SJCRH30 (cell line): ENCODE results near the gene CFAP61. TPM values are rescaled to one million over a fixed set of nuclear protein-coding genes. Genes with fewer than 3 reads are reported as not detected.
A peak's percentile ranks its signal among the peaks of the same experiment; 100 is the strongest.

Experiments used
- DNase-seq, 2 experiments: peaks; one replicate each; pipeline ENCODE4 v3.0.0-alpha.2; 2015 to 2020
- H3K27ac ChIP-seq: fragments of 250-450 bp; sonication (Bioruptor Pico); 2 replicates; pipeline ENCODE4 v1.5.1; 2020; ENCODE audit warnings: mild to moderate bottlenecking, moderate library complexity
- H3K27me3 ChIP-seq: fragments of 250-450 bp; sonication (Bioruptor Pico); 2 replicates; pipeline ENCODE4 v1.5.1; 2020; ENCODE audit warnings: mild to moderate bottlenecking, moderate library complexity
- H3K36me3 ChIP-seq: fragments of 250-450 bp; sonication (Bioruptor Pico); 2 replicates; pipeline ENCODE4 v1.5.1; 2020; ENCODE audit warnings: mild to moderate bottlenecking, moderate library complexity
- H3K4me1 ChIP-seq: fragments of 250-450 bp; sonication (Bioruptor Pico); 2 replicates; pipeline ENCODE4 v1.5.1; 2020; ENCODE audit warnings: mild to moderate bottlenecking, moderate library complexity
- H3K4me3 ChIP-seq: fragments of 250-450 bp; sonication (Bioruptor Pico); 2 replicates; pipeline ENCODE4 v1.5.1; 2020; ENCODE audit warnings: mild to moderate bottlenecking, moderate library complexity
- H3K9me3 ChIP-seq: fragments of 250-450 bp; sonication (Bioruptor Pico); replicated peaks from 2 replicates; pipeline ENCODE4 v1.5.1; 2020; ENCODE audit warnings: mild to moderate bottlenecking, moderate library complexity
- total RNA-seq: library from RNA; depleted of rRNA; stranded (reverse); fragments of >200 nt; shearing (Covaris generic); gene quantifications from 2 replicates; pipeline ENCODE4 v1.2.3, GENCODE V29; 2014

Gene CFAP61
- total RNA-seq, 1 experiment from 2014 or later = 0.40 TPM

DNA sequence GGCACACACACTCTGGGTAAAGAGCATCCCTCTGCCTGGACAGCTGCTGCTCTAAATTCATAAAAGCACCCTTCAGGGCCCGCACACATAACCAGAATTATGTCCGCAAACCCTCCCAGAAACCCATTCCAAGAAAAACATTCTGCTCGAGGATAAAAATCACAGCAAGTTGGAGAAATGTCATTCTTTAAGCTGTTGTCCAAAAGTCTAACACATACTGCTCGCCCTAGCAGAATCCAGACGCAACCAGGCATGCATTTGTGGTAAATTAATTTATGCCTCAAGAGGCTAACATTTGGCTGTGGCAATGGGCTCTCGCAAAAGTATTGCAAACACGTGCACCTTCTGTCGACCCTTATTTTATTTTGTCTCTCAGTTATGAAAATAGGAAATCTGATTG is 199.5 kb downstream of the CFAP61 start:
- no peak overlapping the region for H3K4me3 ChIP-seq
- H3K27ac ChIP-seq = no peak overlapping the region

DNA sequence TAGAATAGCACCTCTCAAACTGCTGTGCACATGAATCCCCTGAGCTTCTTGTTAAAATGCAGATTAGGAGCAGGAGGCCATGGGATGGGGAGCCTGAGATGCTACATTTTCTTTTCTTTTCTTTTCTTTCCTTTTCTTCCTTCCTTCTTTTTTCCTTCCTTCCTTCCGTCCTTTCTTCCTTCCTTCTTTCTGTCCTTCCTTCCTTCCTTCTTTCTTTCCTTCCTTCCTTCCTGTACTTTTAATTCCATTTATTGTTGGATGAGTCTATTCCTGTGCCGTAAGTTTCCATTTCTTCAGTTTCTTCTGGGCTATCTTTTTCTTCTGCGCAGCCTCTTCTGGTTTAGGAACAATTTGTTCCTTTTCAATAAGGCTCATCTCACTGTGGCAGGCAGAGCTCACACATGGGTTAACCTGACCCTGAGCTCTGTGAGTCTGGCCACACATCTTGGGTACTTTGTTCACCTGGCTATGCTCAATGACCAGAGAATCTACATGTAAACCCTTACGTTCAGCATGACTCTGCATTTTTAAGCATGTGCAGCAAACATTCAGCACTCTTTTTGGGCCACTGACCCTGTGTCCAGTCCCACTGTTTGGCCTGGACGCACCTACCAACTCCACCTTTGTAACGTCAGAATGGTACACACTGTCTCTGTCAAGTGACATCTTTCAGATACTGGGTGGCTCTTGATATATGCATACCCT is 200.9 kb downstream of the CFAP61 start:
- Histone ChIP-seq H3K36me3 (no peaks in the 10 kb centered on the region), H3K4me3 (no peak overlapping the region), H3K4me1 (no peaks in the 10 kb centered on the region), H3K27ac (no peak overlapping the region), H3K9me3 (no peaks in the 10 kb centered on the region), H3K27me3 (no peaks in the 10 kb centered on the region)
- DNase-seq = no peak

More for the DNA sequence above, 199.5 kb downstream of the CFAP61 start:
- DNase-seq = no peak
- Histone ChIP-seq H3K36me3 (no peaks in the 10 kb centered on the region), H3K4me1 (no peaks in the 10 kb centered on the region), H3K27me3 (no peaks in the 10 kb centered on the region; the same call in 1 of the 2 replicates), H3K9me3 (no peaks in the 10 kb centered on the region)

DNA sequence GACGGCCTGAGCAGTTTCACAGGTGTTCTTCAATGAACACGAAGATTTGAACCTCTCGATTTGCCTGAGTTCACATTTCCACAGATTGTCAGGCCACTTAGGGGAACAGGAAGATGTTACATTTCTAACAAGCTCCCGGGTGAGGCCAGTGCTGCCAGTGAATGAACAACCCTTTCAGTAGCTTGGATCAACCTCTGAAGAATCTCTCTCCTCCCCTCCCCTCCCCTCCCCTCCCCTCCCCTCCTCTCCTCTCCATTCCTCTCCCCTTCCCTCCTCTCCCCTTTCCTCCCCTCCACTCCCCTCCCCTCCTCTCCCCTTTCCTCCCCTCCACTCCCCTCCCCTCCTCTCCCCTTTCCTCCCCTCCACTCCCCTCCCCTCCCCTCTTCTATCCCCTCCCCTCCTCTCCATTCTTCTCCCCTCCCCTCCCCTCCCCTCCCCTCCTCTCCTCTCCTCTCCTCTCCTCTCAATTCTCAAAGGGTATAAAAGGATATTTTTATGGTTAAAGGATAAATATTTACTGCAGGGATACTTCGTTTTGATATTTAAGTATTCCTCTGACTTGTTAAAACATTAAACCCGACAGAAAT is 201.5 kb downstream of the CFAP61 start:
- Histone ChIP-seq H3K27me3 (no peaks in the 10 kb centered on the region), H3K27ac (no peak overlapping the region), H3K9me3 (no peaks in the 10 kb centered on the region), H3K4me1 (no peaks in the 10 kb centered on the region), H3K4me3 (no peak overlapping the region), H3K36me3 (no peaks in the 10 kb centered on the region)
- DNase-seq = no peak

DNA sequence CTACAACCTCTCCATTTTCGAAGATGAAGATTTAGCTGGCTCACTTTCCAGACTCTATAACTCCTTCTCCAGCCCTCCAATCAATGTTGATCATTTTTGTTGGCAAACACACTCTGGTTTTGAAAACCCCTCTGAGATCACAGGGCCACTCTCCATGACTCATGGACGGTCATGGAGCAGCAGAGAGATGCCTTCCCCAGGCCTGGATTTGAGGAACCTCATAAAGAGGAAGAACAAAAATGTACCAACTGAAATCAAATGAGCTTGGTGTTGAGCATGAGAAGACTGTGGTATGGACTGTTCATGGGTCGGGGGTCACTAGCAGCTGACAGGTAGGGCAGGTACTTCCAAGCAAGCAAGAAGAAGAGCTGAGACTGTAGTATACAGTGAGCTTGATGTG is 202.8 kb downstream of the CFAP61 start:
- no peaks in the 10 kb centered on the region for H3K9me3 ChIP-seq
- no peaks in the 10 kb centered on the region for H3K4me1 ChIP-seq
- no peak overlapping the region for H3K27ac ChIP-seq
- H3K27me3 ChIP-seq = no peaks in the 10 kb centered on the region
- no peak for DNase-seq
- no peaks in the 10 kb centered on the region for H3K36me3 ChIP-seq
- H3K4me3 ChIP-seq = no peak overlapping the region

DNA sequence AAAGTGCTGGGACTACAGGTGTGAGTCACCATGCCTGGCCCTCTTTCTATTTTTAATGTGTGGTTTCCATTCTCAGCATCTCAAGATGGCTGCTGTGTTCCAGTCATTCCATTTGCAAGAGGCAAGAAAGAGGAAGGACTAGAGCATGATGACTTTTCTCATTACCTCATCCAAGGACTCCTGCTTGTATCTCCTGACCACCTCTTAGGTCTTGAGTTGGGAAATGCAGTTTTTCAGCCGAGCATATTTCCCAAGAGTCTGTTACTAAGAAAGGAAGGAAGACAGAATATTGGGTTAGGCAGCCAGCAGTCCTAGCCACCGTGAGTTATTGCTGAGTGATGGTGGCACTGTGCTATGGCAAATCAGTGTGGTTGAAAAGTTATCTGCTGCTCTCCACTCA is 207.2 kb downstream of the CFAP61 start:
- H3K9me3 ChIP-seq = no peaks in the 10 kb centered on the region
- H3K4me3 ChIP-seq = no peak overlapping the region

DNA sequence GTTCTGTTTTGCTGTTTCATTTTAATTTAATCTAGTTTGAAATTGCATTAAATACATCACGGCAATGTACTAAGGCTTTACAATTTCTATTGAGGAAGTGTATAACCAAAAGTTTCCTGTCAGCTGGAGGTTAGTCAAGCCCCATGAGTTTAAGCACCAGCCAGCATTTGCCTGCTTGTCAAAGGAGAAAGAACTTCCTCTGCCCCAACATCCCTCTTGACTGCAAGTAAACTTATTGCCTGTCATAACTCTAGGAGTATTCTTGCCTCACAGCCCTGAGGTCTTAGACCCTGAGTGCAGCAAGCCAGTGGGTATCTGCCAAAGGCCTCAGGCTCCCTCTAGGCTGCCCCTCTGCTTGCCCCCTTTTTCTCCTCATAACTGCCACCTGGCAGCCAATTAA is 208.8 kb downstream of the CFAP61 start:
- H3K4me3 ChIP-seq = no peak overlapping the region
- no peaks in the 10 kb centered on the region for H3K27me3 ChIP-seq
- no peaks in the 10 kb centered on the region for H3K9me3 ChIP-seq
- no peak for DNase-seq
- H3K36me3 ChIP-seq = no peaks in the 10 kb centered on the region
- no peaks in the 10 kb centered on the region for H3K4me1 ChIP-seq
- no peak overlapping the region for H3K27ac ChIP-seq

More for the DNA sequence above, 207.2 kb downstream of the CFAP61 start:
- Histone ChIP-seq H3K27me3 (no peaks in the 10 kb centered on the region), H3K4me1 (no peaks in the 10 kb centered on the region), H3K36me3 (no peaks in the 10 kb centered on the region), H3K27ac (no peak overlapping the region)
- no peak for DNase-seq

DNA sequence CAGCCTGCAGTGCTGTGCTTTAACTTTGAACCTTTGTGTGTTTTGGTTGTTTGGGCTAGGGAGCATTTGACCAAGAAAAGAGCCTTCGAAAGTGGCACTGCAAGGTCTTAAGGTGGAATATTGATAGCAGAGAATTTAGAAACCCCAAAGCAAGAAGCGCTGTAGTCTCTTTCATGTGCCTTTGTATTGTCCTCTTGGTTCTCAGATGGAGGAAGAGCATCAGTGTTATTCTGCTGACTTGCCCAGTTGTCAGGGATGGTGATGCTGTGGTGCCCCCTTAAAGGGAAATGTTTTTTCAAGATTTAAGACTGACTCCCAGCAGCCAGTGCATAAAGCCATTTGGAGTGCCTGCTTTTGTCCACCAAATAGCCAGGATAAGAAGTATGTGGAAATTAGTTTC is 212.9 kb downstream of the CFAP61 start:
- Histone ChIP-seq H3K27me3 (no peaks in the 10 kb centered on the region), H3K4me3 (no peak overlapping the region), H3K9me3 (no peaks in the 10 kb centered on the region), H3K27ac (no peak overlapping the region), H3K4me1 (no peaks in the 10 kb centered on the region), H3K36me3 (no peaks in the 10 kb centered on the region)
- DNase-seq = no peak

DNA sequence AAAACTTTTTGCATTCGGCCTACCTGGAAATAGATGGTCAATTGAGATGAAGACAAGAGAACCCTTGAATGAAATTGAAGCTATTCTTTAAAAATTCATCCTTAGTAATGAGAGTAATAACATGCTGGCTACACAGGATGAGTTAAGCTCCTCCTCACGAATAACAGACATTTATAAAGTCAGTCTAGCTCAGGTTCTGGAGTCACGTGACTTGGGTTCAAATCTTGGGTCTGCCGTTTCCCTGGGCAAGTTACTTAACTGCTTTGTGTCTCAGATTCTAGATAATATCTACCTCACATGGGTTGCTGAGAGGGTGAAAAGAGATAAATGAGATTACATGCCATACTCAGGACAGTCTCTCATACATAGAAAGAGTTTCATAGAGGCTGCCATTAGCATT is 214.2 kb downstream of the CFAP61 start:
- no peak for DNase-seq
- no peak overlapping the region for H3K4me3 ChIP-seq

DNA sequence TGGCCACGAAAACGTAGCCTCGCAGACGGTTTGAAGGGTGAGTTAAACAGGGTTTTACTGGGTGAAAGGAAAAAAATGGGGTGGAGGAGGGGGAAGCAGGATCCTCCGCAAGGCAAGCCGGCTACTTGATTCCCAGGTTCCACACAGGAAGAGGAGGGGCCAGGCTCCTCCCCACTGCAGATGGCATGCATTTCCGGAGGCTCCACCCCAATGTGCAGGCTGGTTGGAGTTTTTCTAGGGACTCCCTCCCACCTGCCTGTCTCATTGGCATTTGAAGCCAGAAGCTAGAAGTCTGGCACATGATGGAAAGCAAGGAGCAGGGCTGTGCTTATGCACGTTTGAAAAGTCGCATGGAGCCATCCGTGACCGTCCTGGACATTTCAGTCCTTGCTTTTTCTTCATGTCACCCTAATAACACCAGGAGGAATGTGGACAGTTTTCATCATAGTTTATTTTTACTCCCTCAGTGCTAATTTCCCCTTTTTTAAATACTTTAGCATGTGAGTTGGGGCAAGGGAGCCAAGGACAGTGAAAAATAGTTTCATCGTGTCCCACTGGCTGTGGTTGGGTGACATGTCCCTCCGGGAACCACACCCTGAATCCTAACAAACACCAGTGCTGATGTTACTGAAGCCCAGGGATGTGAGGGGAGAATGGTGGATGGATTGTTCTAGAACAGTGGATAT is 215.5 kb downstream of the CFAP61 start:
- Histone ChIP-seq H3K4me1 (no peaks in the 10 kb centered on the region), H3K9me3 (no peaks in the 10 kb centered on the region), H3K27me3 (no peaks in the 10 kb centered on the region), H3K27ac (no peak overlapping the region), H3K36me3 (no peaks in the 10 kb centered on the region), H3K4me3 (peak overlapping the region; percentile 28; the same call in 1 of the 2 replicates)
- peak; percentile 26 to 38 for DNase-seq

More for the DNA sequence above, 214.2 kb downstream of the CFAP61 start:
- Histone ChIP-seq H3K36me3 (no peaks in the 10 kb centered on the region), H3K27ac (no peak overlapping the region), H3K27me3 (no peaks in the 10 kb centered on the region), H3K4me1 (no peaks in the 10 kb centered on the region), H3K9me3 (no peaks in the 10 kb centered on the region)

DNA sequence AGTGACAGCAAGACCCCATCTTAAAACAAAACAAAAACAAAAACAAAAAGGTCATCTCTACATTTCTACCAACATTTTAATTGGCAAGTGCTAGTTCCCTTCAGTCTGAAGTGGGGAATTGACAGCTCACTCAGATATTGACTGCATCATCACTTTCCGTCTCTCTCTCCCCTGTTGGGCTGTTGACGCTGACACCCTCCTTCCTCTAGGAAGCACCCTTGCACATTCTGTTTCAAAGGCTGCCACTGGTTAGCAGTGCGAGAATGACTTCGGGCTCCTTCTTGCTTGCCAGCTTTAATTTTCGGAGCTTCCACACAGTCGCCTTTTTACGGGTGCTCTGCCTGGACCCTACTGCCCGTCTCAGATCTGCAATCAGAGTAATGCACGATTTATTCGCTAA is 218.9 kb downstream of the CFAP61 start:
- no peaks in the 10 kb centered on the region for H3K4me1 ChIP-seq
- no peak for DNase-seq
- no peaks in the 10 kb centered on the region for H3K27me3 ChIP-seq
- no peak overlapping the region for H3K27ac ChIP-seq
- H3K9me3 ChIP-seq = no peaks in the 10 kb centered on the region
- H3K36me3 ChIP-seq = no peaks in the 10 kb centered on the region
- no peak overlapping the region for H3K4me3 ChIP-seq

DNA sequence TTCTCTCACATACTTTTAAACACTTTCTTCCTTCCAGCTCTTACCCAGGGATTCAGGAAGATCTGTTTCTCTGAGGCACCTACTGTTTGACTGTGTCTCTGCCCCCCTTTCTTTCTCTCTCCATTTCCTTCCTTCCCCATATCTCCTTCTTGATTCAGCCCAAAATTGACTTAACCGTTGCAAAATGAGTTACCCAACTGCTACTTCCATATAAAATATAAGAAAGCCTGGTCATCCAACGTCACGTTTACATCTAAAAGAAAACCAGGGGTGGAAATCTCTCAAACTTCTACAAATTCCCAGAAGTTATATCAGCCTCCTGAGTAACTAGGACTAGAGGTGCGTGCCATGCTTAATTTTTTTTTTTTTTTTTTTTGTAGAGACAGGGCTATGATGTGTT is 220.4 kb downstream of the CFAP61 start:
- no peak overlapping the region for H3K4me3 ChIP-seq
- no peak overlapping the region for H3K27ac ChIP-seq
- H3K4me1 ChIP-seq = no peaks in the 10 kb centered on the region
- H3K36me3 ChIP-seq = no peaks in the 10 kb centered on the region
- no peak for DNase-seq
- no peaks in the 10 kb centered on the region for H3K27me3 ChIP-seq
- no peaks in the 10 kb centered on the region for H3K9me3 ChIP-seq

DNA sequence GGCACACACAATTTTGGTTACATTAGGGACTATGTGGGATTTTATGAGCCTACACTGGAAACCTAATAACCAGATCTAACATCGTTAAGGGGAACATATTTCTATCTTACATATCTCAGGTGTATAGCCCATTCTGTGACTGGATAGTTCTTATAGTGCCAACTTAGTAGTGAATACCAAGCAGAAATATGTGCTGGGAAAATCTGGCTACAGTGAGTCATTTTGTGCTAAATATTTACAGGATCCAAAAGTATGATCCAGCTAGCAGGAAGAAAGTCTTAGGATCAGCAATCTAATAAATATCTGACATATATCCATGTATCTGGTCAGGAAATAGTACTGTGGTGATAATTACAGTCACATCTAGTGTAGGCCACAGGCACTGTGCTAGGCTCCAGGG is 221.0 kb downstream of the CFAP61 start:
- no peak for DNase-seq
- Histone ChIP-seq H3K9me3 (no peaks in the 10 kb centered on the region), H3K4me1 (no peaks in the 10 kb centered on the region), H3K4me3 (no peak overlapping the region), H3K27me3 (no peaks in the 10 kb centered on the region), H3K36me3 (no peaks in the 10 kb centered on the region), H3K27ac (no peak overlapping the region)

DNA sequence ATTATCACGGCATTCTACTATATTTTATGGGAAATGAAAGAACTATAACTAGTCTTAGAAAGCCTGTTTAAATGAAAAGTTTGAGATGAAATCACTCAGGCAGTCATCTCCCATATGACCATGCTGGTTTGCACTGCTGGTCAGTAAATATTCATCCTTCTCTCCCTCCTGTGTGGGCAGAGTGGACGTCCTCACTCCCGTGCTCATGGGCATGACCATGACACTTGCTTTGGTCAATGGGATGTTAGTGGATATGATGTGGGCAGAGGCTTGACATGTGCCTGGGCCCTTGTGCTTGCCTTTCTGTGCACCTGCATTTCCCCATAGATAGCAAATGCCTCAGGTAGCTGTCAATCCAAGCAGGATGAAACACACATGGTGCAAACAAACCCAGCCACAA is 222.5 kb downstream of the CFAP61 start:
- DNase-seq = no peak
- no peaks in the 10 kb centered on the region for H3K36me3 ChIP-seq
- H3K4me3 ChIP-seq = no peak overlapping the region
- no peaks in the 10 kb centered on the region for H3K9me3 ChIP-seq
- H3K27ac ChIP-seq = no peak overlapping the region
- no peaks in the 10 kb centered on the region for H3K27me3 ChIP-seq
- no peaks in the 10 kb centered on the region for H3K4me1 ChIP-seq

DNA sequence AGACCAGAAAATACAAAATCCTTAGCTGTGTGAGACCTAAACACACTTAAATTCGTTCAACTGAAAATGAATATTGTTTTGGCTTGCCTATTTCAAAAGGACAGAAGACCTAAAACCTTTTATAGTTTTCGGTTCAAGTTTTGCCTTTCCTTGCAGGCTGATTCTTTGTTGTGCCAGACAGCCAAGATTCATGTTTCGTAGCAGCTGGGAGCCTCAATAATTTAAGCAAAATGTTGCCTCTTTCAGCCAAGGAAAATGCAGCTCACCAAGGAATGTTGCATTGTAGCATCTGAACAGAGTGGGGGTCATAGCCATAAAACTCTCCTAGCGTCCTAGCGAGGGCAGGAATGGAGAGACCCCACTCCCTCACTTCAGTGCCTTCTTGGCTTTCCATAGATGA is 223.3 kb downstream of the CFAP61 start:
- no peak for DNase-seq
- Histone ChIP-seq H3K9me3 (no peaks in the 10 kb centered on the region), H3K27me3 (no peaks in the 10 kb centered on the region), H3K27ac (no peak overlapping the region), H3K36me3 (no peaks in the 10 kb centered on the region), H3K4me1 (no peaks in the 10 kb centered on the region), H3K4me3 (no peak overlapping the region)

DNA sequence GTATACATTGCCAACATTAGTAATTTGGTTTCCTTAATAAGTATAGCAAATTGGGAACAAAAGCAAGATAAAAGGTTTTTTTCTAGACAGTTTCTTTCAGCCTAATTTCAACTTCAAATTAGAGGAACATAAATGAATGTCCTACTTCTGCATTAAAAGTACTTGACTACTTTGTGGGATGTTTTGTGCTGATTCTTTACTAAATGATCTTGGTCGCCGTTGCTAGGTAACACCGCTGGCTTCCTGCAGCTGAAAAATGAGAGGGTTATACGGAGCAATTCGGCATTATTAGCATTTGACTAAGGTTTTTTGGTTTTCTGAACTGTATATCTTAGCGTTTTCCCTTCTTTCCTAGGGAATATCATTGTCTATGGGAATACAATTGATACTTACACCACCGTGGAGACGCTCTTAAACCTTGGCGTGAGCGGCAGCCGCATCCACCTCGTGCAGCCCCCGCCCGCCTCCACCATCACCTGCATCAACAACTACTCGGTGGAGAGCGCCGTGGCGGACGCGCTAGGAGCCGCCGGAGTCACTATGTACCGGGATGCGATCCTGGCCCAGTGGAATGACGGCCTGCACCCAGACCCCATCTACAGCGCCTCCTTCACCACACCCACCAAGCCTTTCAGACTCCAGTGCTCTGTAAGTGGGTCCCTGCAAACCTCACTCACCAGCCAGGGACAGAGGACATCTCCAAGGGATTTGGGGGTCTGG is 224.6 kb downstream of the CFAP61 start:
- Histone ChIP-seq H3K36me3 (no peaks in the 10 kb centered on the region), H3K9me3 (no peaks in the 10 kb centered on the region), H3K27ac (no peak overlapping the region), H3K4me1 (no peaks in the 10 kb centered on the region), H3K4me3 (no peak overlapping the region), H3K27me3 (no peaks in the 10 kb centered on the region)
- DNase-seq = no peak
